Measurements from ENCODE around the gene MED14.
A peak's percentile ranks its signal among the peaks of the same experiment; 100 is the strongest.

MED14 gene

DNA sequence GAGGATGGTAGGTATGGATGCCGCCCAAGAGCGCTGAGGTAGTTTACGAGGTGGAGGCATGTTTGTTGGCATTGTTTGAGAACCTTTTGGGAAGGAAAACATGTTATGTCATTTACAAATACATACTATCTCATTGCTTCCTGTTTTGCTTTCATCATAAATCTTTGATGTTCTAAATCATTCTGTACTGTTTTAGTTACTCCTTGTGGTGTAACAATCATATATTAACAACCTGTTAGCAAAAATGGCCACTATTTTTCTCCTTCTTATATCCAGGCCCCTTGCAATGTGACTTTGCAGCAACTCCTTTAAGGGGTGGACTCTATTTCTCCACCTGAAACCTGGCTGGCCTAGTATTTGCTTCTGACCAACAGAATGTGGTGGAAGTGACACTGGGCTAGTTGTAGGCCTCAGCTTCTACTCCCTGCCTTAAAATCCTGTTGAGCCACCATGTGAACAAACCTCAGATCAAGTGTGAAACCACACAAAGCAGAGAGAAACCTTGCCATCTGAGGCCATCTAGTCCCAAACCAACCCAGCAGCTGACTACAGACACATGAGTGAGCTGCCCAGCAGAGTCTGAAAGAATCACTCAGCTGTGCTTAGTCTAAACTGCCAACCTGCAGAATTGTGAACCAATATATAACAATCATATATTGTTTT lies 72.1 kb downstream of the MED14 start:
- DNase-seq: no peak

GRCh38 chrX:40661489-40661888 lies 73.9 kb downstream of the MED14 start:
- DNase-seq: no peak

- DNase-seq: no peak
Measured at GRCh38 chrX:40660381-40660780, 75.0 kb downstream of the MED14 start.

DNA sequence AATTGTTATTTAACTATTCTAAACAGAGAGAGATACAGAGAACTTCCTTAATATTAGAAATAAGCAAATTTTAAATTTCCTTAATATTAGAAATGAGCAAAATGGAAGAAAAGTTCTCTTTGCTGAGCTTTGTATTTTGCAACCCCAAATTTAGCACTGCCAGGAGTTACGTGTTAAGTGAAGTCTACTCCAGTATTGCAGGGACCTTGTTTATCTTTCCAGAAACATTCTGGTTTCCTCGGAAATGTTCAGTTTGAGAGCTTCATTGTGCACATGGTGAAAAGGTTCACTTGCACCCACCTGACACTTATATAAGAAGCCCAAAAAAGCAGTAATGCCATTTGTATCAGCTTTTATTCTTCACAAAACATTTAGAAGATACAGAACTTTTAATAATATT lies 81.8 kb downstream of the MED14 start:
- DNase-seq: no peak

DNA sequence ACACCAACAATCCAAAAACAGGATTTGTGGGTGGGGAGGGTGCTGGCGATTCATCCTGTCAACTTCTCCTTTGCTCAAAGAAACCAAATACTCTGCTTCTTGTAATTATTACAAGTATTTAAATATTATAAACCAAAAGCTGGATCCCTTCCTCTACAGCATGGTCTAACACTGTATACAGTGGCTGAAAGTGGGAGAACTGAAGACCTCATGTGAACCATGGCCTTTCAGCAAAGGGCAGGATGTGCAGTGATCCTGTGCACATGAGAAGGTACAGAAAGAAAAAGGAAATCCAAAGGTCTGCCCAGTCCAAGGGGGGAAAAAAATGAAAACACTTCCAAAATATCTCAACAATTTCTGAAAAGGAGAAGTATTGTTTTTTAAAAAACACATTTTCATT lies 82.7 kb downstream of the MED14 start:
- DNase-seq: no peak

DNA sequence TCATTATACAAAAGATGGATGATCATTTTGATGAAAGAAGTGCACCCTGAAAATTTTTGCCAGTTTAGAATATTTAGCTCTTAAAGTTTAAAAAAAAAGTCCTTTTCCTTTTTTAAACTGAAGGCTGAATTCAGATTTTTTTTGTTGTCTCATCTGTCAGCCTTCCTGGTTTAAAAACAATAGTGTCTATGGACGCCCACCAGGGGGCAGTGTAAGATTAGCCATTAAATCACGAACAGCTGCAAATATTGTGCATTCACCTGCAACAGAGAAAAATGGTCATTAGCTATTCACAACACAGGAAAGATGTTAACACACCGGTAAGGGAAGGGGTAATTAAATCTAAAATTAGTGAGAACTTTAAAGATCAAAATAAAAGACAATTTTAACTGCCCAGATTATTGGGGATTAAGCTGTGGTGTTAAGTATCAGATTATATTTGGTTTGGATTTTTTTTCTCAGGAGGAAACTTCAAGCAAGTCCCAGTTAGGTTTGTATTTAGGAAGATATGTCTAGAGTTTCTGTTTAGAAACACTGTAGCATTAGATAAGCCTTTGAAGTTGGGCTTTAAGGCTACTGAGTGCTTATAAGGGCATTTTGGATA lies 83.6 kb downstream of the MED14 start:
- DNase-seq: peak; percentile 60

- DNase-seq: peak; percentile 77
Measured at GRCh38 chrX:40647307-40648197, 87.8 kb downstream of the MED14 start, which contains the start of gene CXorf38. CXorf38 (minus strand) TSS chrX:40647561; CDS start chrX:40647520, 41 bp downstream.

DNA sequence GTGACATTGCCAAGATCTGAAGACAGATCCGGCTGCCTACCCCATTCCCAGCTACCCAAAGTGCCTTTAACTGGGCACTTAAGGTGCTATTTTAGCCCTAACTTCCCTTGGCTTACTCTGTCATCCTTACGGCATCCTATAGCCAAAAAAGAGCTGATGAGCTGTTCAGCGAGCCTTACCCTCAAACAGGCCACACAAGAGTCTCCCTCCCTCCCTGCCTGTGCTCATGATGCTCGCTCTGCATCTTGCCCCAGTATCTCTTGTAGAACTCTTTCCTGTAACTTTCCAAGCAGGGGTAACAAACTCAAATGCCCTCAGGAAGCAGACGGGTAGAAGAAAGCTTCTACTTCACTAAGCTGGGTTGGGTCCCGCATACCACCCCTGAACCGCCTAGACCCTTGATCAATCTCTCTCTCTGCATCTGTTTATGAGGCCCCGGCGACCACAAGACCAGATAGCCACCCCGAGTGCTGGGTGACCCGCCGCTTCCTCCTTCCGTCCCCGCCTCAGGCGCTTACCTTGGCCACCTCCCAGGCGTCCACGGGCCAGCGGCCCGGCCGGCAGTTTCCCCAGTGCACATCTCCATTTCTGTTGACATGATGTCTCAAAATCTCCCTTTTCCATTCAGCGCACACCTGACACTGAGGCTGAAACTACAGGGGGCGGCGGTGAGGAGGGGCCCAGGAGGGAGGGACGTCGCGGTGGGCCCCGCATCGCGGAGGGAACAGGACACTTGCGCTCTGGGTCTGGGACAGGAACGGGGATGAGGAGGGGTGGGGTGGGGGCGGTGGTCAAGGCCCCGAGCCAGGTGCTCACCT lies 88.6 kb downstream of the MED14 start:
- no peak for DNase-seq

GRCh38 chrX:40644821-40645358 lies 90.5 kb downstream of the MED14 start:
- DNase-seq: peak; percentile 5

DNA sequence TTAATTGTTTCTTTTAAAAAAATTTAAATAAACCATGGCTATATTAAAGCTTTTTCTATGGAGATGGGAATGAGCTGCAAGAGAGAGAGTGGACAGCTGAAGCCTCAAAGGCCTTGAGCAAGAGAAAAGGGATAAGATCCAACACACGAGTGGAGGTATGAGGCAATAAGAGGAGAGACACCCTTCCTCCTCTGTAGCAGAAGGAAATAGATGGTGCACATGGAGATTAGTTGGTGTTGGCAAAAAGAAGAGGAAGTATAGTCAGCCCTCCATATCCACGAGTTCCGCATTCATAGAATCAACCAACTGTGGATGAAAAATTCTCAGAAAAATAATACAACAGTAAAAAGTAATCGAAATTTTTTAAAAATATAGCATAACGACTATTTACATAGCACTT lies 91.2 kb downstream of the MED14 start:
- DNase-seq: no peak

DNA sequence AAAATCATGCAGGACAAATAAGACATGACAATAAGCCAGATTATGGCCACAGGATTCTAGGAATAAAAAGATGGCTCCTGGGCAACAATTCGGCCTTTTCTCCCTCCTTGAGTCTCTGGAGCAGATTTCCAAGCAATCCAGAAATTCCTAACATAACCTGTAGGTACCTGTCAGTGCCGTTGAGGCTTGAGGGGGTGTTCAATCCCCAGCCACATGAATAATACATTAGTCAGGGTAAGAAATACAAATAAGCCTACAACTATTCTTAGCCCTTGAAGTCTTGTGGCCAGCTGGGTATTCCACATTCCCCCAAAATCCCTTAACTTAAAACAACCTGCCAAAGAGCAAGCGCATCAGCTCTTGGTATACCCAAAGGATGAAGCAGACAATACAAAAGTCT lies 97.7 kb downstream of the MED14 start:
- DNase-seq: no peak

DNA sequence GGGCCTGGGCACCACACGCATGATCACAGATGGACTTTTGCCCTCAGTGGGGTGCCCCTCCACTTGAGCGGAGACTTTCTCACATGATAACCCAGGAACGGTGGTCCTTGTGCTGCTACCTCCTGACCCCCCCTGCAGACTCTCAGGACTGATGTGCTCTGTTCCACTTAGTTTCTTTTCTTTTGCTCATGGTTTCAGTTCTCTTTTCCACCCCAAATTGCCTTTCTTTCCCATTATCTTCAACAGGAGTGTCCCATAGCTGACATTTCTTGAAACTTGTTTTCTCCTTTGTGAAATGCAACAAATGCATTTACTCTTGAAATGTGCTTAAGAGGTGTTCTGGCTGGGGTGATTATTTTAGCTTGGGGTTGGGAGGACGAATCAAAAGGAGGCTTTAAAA lies 103.1 kb downstream of the MED14 start:
- DNase-seq: no peak

GRCh38 chrX:40628506-40628905 lies 106.8 kb downstream of the MED14 start:
- DNase-seq: no peak

GRCh38 chrX:40625294-40625693 lies 110.0 kb downstream of the MED14 start:
- DNase-seq: no peak

DNA sequence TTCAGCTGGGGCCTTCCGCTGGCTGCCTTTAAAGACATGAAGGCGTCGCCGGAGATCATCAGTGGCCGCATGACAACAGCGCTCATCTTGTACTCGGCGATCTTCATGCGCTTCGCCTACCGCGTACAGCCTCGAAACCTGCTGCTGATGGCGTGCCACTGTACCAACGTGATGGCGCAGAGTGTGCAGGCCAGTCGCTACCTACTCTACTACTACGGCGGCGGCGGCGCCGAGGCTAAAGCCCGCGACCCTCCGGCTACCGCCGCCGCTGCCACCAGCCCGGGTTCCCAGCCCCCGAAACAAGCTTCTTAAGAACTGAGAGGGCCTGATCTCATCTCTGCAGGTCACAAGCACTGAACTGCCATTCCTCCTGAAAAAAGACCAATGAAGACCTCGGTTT lies 111.7 kb downstream of the MED14 start:
- no peak for DNase-seq

GRCh38 chrX:40623139-40623536 lies 112.2 kb downstream of the MED14 start, which contains the start of gene MPC1L:
MPC1L (plus strand) TSS chrX:40623428; CDS start chrX:40623566, 138 bp downstream.
- no peak for DNase-seq

DNA sequence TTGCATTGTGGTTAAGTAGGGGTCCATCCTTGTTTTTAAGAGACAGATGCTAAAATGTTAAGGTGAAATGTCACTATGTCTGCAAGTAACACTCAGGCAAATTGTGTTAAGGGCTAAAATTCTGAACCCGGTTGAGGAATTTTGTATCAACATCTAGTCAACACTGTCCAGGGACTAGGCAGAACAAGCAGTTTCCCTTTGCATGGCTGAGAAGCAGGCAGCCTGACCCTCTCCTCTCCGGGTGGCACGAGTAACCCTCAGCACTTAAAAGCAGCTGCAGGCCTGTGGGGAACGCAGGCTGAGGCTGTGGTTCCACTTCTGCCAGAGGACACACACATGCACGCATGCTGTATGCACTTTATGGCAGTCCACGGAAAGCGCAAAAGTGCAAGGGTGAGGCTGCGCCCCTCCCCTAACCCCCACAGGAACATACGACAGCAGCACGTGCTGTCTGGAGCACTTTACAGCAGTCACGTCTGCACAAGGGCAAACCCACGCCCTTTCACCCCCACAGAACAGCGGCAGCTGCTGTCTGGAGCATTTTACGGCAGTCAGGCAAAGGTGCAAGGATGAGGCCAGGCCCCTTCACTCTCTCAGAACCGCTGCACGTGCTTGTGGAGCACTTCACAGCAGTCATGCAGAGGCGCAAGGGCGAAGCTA lies 112.7 kb downstream of the MED14 start:
- DNase-seq: no peak

- no peak for DNase-seq
Measured at GRCh38 chrX:40617566-40617965, 117.8 kb downstream of the MED14 start.

- no peak for DNase-seq
Measured at GRCh38 chrX:40615976-40616375, 119.4 kb downstream of the MED14 start.

DNA sequence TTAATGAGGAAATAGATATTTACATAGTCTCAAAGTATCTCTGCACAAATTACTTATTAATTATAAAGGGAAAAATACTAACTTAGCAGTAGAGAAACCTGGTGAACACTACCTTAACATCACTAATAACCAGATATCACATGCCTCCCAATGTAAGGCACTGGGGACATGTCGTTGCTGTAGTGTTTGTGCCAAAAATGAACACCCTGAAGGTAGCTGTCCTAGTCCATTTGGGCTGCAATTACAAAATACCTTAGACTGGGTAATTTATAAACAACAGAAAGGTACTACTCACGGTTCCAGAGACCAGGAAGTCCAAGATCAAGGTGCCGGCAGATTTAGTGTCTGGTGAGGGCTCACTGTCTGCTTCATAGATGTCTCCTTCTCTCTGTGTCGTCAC lies 122.8 kb downstream of the MED14 start:
- no peak for DNase-seq

DNA sequence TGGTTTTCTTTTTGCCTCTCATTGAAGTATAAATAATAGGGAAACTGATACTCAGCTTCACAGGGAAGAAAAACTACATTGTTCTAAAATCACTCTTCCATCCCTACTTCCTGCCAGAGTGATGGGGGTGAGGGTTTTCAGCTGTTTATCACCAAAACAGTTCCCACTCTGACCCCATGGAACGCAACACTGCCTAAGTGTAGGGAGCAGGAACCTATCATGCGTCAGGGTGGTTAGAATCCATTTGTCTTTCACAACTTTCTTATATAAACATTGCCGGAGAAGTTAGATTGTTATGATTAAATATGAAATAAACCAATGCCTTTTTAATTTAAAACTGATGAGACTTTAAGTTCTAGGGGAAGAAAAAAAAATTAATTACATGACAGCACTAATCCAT lies 128.0 kb downstream of the MED14 start:
- no peak for DNase-seq

DNA sequence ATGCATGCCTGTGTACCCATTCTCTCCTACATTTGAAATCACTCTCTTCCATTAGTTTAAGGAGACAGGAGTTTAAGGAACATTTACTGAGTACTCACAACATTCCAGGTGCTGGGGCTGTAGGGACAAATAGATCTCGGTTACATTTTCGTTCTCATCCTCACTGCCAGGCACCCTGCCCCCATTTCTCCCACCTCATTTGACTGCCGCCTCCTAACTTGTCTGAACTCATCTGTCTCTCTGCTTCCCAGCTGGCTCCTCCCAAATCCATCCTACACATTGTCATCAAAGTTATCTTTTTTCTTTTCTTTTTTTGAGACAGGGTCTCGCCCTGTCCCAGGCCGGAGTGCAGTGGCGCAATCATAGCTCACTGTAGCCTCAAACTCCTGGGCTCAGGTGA lies 131.9 kb downstream of the MED14 start:
- no peak for DNase-seq
